HG02885 (cell line): ENCODE data around the gene AUTS2.
"Not testable (repeated sequence)": the region's sequence is repeated elsewhere in the genome, so short reads cannot be mapped to it uniquely, and the experiment has no call there.

Experiments used
- ATAC-seq: cut with Tn5 transposase; IDR thresholded peaks from one replicate; pipeline ENCODE4 v1.9.1; 2021; ENCODE audit warnings: mild to moderate bottlenecking; ENCODE audit not compliant: unreplicated experiment, poor library complexity

AUTS2 gene

DNA sequence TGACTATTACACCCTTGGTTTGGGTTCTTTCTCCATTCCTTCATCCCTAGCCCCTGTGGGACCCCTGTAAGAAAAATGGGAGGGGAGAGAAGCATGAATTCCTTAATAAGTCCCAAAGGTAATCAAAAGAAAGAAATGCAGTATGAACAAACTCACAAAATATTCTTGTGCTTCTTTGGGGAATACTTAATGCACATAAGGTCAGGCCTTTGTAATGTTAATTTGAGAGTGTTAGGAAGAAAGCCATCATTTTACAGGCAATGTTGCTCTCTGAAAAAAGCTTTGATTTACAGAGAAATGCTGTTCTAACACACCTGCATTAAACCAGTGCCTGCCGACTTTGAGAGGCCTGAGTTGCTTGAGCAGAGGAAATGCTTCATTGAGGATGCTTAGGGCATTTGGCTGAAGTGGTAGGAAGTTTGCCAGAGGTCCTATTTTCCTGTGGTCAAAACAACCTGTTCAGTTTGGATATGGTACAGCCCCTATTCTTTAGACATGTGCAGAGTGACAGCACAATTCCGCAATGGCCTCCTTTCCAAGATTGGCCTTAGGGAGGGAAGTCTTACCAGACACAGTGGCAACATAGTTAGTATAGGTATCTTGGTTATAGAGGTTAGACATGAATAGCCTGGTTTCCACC lies 643.4 kb downstream of the AUTS2 start:
- no peak for ATAC-seq

DNA sequence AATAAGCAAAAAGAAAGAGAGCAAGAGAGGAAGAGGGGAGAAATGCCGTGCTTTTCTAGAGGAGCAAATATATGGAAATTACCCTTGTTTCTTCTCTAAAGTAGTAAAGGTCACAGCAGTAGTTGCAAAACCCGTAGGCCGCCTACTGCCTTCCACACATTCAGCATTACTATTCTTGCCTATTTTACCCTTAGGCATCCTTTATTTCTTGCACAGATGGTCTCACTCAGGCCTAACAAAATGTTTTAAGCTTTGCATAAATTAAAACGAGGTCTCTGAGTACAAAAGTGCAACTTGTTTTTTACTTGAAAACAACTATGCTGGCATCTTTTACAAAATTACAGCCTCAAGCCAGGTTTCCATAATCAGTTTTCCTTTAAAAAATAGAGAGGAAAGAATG lies 644.6 kb downstream of the AUTS2 start:
- ATAC-seq: no peak

DNA sequence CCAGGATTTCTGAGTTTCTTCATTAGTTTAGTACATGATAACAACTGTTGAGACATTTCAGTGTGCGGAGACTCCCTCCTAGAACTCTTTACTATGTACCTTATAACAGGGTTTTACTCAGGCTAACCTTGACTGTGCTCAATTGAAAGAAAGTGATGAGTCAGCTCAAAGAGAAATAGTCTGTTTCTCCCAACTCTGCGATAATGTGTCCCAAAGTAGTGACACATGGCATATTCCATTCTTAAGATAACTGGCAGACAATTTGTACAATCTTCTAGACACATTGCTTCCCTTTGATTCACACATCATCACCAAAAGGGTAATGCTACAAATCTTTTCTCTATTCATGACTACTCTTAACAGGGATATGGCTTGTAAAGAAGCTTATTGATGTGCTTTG lies 645.2 kb downstream of the AUTS2 start:
- ATAC-seq: no peak

GRCh38 chr7:70257921-70258320 lies 659.6 kb downstream of the AUTS2 start:
- no peak for ATAC-seq

- no peak for ATAC-seq
Observed at GRCh38 chr7:70259502-70259901, 661.2 kb downstream of the AUTS2 start.

- ATAC-seq: no peak
Observed at GRCh38 chr7:70263471-70264255, 665.4 kb downstream of the AUTS2 start.

DNA sequence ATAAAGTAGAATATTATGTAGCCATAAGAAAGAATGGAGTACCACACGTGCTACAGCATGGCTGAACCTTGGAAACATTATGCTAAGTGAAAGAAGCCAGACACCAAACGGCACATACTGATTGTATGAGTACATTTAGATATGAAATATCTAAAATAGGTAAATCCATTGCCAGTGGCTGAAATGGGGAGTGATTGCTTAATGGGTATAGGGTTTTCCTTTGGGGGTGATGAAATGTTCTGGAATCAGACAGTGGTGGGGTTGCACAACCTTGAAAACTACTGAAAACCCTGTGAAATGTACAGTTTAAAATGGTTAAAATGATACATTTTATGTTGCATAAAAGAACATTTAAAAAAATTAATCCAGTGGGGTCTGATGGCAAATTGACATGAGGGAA lies 667.9 kb downstream of the AUTS2 start:
- ATAC-seq: no peak

- ATAC-seq: no peak
Observed at GRCh38 chr7:70267381-70268120, 669.3 kb downstream of the AUTS2 start.

DNA sequence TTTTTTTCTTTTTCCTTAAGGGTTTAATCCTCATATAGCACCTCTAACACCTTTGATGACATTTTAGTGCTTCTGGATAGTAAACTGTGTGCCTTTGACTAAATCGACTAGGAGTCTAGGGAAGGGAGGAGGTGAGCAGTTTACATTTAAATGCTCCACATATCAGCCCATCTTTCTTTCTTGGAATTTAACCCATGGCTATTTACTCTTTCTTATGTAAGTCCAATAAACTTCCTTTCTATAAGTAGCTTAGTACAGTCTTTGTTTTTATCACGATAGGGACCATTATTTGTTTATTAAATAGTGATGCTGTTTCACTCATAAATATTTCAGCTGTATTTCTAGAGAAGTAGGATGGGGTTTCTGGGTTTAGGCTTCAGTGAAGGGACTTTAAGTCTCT lies 669.9 kb downstream of the AUTS2 start:
- no peak for ATAC-seq

- no peak for ATAC-seq
Observed at GRCh38 chr7:70270149-70270548, 671.9 kb downstream of the AUTS2 start.

GRCh38 chr7:70271617-70272081 lies 673.4 kb downstream of the AUTS2 start:
- no peak for ATAC-seq

DNA sequence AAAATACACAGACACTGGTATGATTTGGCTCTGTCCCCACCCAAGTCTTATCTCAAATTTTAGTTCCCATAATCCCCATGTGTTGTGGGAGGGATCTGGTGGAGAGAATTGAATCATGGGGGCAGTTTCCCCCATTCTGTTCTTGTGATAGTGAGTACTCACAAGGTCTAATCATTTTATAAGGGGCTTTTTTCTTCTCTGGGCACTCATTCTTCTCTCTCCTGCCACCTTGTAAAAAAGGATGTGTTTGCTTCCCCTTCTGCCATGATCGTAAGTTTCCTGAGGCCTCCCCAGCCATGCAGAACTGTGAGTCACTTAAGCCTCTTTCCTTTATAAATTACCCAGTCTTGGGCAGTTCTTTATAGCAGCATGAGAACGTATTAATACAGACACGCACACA lies 677.3 kb downstream of the AUTS2 start:
- not testable (repeated sequence) for ATAC-seq

- ATAC-seq: no peak
Observed at GRCh38 chr7:70285187-70285586, 686.9 kb downstream of the AUTS2 start.

- no peak for ATAC-seq
Observed at GRCh38 chr7:70285854-70286253, 687.6 kb downstream of the AUTS2 start.

- ATAC-seq: no peak
Observed at GRCh38 chr7:70288781-70289456, 690.6 kb downstream of the AUTS2 start.

- ATAC-seq: no peak
Observed at GRCh38 chr7:70292716-70293115, 694.4 kb downstream of the AUTS2 start.

- ATAC-seq: no peak
Observed at GRCh38 chr7:70294211-70294911, 696.1 kb downstream of the AUTS2 start.

- ATAC-seq: no peak
Observed at GRCh38 chr7:70298780-70299471, 700.7 kb downstream of the AUTS2 start.

DNA sequence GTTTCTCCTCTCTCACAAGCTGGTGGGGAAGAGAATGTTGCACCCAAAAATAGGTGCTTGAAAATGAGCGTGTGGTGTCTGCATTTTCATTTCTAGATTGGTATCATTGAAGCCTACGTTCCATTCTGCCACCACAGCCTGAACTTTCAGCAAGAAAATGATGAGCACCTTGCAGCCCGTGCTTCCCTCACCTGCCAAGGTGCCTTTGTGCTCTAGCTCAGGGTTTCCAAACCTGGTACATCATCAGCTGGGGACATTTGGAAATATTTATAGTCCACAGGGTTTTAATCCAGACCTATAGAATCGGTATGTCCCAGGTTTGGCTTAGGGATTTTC lies 701.2 kb downstream of the AUTS2 start:
- ATAC-seq: no peak
